BLaER1 treated with 17β-estradiol and CSF1 and Interleukin-3, amounts not matched to agents 10 nM and 100 nM (cell line): ENCODE data around the gene NPSR1.

Experiments used
- H3K27ac ChIP-seq, 11 experiments: shearing (Covaris generic); formaldehyde crosslinking; 2 replicates each; pipeline ENCODE4 v1.8.1; 2022
- H3K27me3 ChIP-seq, 11 experiments: shearing (Covaris generic); formaldehyde crosslinking; 2 replicates each; pipeline ENCODE4 v1.8.1; 2022
- H3K36me3 ChIP-seq, 11 experiments: shearing (Covaris generic); formaldehyde crosslinking; 2 replicates each; pipeline ENCODE4 v1.8.1; 2022
- H3K4me1 ChIP-seq, 10 experiments: shearing (Covaris generic); formaldehyde crosslinking; 2 replicates each; pipeline ENCODE4 v1.8.1; 2022
- H3K4me2 ChIP-seq, 11 experiments: shearing (Covaris generic); formaldehyde crosslinking; 2 replicates each; pipeline ENCODE4 v1.8.1; 2022
- H3K4me3 ChIP-seq, 10 experiments: shearing (Covaris generic); formaldehyde crosslinking; 2 replicates each; pipeline ENCODE4 v1.8.1; 2022
- H3K9ac ChIP-seq, 11 experiments: shearing (Covaris generic); formaldehyde crosslinking; 2 replicates each; pipeline ENCODE4 v1.8.1; 2022
- H3K9me3 ChIP-seq, 11 experiments: shearing (Covaris generic); formaldehyde crosslinking; replicated peaks in 1 of 11; 2 replicates each; pipeline ENCODE4 v1.8.1; 2022
- H4K20me1 ChIP-seq, 11 experiments: shearing (Covaris generic); formaldehyde crosslinking; 2 replicates each; pipeline ENCODE4 v1.8.1; 2022
- Cebpa-rat ChIP-seq, 11 experiments: shearing (Covaris generic); IDR thresholded peaks; 2 replicates each; pipeline ENCODE4 v1.8.1; 2022

NPSR1 gene

GRCh38 chr7:34750636-34751035 lies 92.6 kb downstream of the NPSR1 start:
- Histone ChIP-seq H3K36me3 (no peaks in the 10 kb centered on the region), H3K4me1 (no peaks in the 10 kb centered on the region), H3K4me3 (no peak overlapping the region), H3K27me3 (no peaks in the 10 kb centered on the region), H3K9me3 (no peaks in the 10 kb centered on the region), H3K9ac (no peak overlapping the region), H4K20me1 (no peaks in the 10 kb centered on the region; a peak in 1 of 22 replicates), H3K4me2 (no peak overlapping the region), H3K27ac (no peak overlapping the region)
- no peak for TF ChIP-seq Cebpa-rat (IDR thresholded peaks at IDR 0.05)

GRCh38 chr7:34751725-34752643 lies 94.0 kb downstream of the NPSR1 start:
- Histone ChIP-seq H3K4me2 (no peak overlapping the region), H3K36me3 (no peaks in the 10 kb centered on the region), H3K9ac (no peak overlapping the region), H3K27ac (no peak overlapping the region), H3K4me3 (no peak overlapping the region), H4K20me1 (no peaks in the 10 kb centered on the region; a peak in 1 of 22 replicates), H3K27me3 (no peaks in the 10 kb centered on the region), H3K9me3 (no peaks in the 10 kb centered on the region), H3K4me1 (no peaks in the 10 kb centered on the region)
- TF ChIP-seq Cebpa-rat (IDR thresholded peaks at IDR 0.05) = no peak

- Histone ChIP-seq H3K27ac (no peak overlapping the region), H3K4me2 (no peak overlapping the region), H3K27me3 (no peaks in the 10 kb centered on the region), H3K4me3 (no peak overlapping the region), H4K20me1 (no peaks in the 10 kb centered on the region; a peak in 1 of 22 replicates), H3K36me3 (no peaks in the 10 kb centered on the region), H3K9ac (no peak overlapping the region), H3K4me1 (no peaks in the 10 kb centered on the region), H3K9me3 (no peaks in the 10 kb centered on the region)
- TF ChIP-seq Cebpa-rat (IDR thresholded peaks at IDR 0.05) = no peak
These were observed 94.9 kb downstream of the NPSR1 start for GRCh38 chr7:34752929-34753328.

- Histone ChIP-seq H3K27ac (no peak overlapping the region), H3K9ac (no peak overlapping the region), H3K4me1 (no peaks in the 10 kb centered on the region), H3K36me3 (no peaks in the 10 kb centered on the region), H4K20me1 (no peaks in the 10 kb centered on the region; a peak in 1 of 22 replicates), H3K4me3 (no peak overlapping the region), H3K9me3 (no peaks in the 10 kb centered on the region), H3K27me3 (no peaks in the 10 kb centered on the region), H3K4me2 (no peak overlapping the region)
- no peak for TF ChIP-seq Cebpa-rat (IDR thresholded peaks at IDR 0.05)
These were observed 97.0 kb downstream of the NPSR1 start for GRCh38 chr7:34755008-34755407.

DNA sequence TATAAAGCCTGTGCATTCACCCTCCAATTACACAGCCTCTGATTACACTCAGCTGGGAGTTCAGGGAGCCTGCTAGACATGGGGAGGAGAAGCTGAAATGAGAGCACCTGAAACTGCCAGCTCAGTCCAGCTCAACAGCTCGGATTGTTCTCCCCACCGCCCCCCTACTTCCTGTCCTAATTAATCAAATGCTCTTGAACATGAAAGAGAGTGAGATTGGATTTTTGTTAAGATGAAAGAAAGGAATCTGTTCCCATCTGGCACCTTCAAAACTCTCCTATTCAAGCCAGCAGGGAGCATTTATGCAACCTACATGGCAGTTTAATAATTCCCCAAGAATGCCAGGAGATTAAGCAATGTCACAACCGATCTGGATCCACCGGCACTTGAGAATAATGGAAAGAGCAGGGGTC lies 98.0 kb downstream of the NPSR1 start:
- Histone ChIP-seq H3K9ac (no peak overlapping the region), H3K4me1 (no peaks in the 10 kb centered on the region), H3K4me3 (no peak overlapping the region), H3K4me2 (no peak overlapping the region), H3K36me3 (no peaks in the 10 kb centered on the region), H3K9me3 (no peaks in the 10 kb centered on the region), H3K27me3 (no peaks in the 10 kb centered on the region), H4K20me1 (no peaks in the 10 kb centered on the region), H3K27ac (no peak overlapping the region)
- TF ChIP-seq Cebpa-rat (IDR thresholded peaks at IDR 0.05) = no peak

DNA sequence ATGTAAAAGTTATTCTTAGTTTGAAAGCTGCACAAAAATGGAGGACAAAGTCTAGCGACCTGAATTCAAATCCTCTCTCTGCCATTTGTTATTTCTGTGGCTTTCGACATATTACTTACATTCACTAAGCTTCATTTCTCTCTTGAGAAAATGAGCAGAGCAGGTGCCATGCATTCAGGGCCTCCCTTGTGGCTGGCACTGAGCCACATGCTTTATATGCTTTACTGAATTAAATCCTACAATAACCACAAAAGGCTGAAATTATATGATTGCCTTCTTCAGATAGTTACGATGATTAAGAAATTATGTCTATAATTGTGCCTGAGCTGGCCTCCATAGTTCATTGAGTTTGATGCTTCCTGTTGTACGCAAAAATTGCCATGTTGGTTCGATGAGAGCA lies 98.7 kb downstream of the NPSR1 start:
- TF ChIP-seq Cebpa-rat (IDR thresholded peaks at IDR 0.05) = no peak
- H3K27ac ChIP-seq = no peak overlapping the region
- no peaks in the 10 kb centered on the region for H3K9me3 ChIP-seq
- no peak overlapping the region for H3K4me3 ChIP-seq
- H3K9ac ChIP-seq = no peak overlapping the region
- H3K27me3 ChIP-seq = no peaks in the 10 kb centered on the region
- no peaks in the 10 kb centered on the region for H3K36me3 ChIP-seq
- no peaks in the 10 kb centered on the region for H3K4me1 ChIP-seq
- no peak overlapping the region for H3K4me2 ChIP-seq
- no peaks in the 10 kb centered on the region for H4K20me1 ChIP-seq

GRCh38 chr7:34757570-34758110 lies 99.6 kb downstream of the NPSR1 start:
- Histone ChIP-seq H3K9me3 (no peaks in the 10 kb centered on the region), H3K36me3 (no peaks in the 10 kb centered on the region), H3K9ac (no peak overlapping the region), H3K27ac (no peak overlapping the region), H3K4me1 (no peaks in the 10 kb centered on the region), H4K20me1 (no peaks in the 10 kb centered on the region), H3K4me3 (no peak overlapping the region), H3K4me2 (no peak overlapping the region), H3K27me3 (no peaks in the 10 kb centered on the region)
- no peak for TF ChIP-seq Cebpa-rat (IDR thresholded peaks at IDR 0.05)

DNA sequence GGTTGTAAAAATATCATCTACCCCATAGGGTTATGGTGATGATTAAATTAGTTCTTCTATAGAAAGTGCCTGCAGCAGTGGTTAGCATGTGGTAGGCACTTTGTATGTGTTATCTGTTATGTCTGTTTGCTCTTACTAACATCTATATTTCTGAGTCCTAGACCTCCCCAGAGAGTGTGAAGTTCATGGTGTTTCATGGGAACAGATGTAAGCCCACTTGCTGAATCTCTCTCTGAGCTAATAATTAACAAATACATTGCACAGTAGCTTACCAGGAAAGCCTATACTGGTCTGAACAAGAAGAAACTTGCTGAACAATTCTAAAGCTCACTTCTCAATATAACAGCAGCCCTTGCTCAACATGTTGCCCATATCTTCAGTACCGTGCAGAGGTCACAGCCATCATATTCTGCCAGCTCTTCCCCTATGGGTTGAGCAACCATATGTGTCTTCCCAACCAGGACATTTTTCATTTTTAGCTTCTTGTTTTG lies 100.1 kb downstream of the NPSR1 start:
- Histone ChIP-seq H3K9ac (no peak overlapping the region), H3K4me2 (no peak overlapping the region), H3K27ac (no peak overlapping the region), H3K4me1 (no peaks in the 10 kb centered on the region), H3K27me3 (no peaks in the 10 kb centered on the region), H4K20me1 (no peaks in the 10 kb centered on the region), H3K9me3 (no peaks in the 10 kb centered on the region), H3K4me3 (no peak overlapping the region), H3K36me3 (no peaks in the 10 kb centered on the region)
- no peak for TF ChIP-seq Cebpa-rat (IDR thresholded peaks at IDR 0.05)

- H3K4me2 ChIP-seq = no peak overlapping the region
These were observed 101.6 kb downstream of the NPSR1 start for GRCh38 chr7:34759477-34760125.

More at GRCh38 chr7:34759477-34760125, 101.6 kb downstream of the NPSR1 start:
- H3K36me3 ChIP-seq = no peaks in the 10 kb centered on the region
- no peaks in the 10 kb centered on the region for H4K20me1 ChIP-seq
- H3K9ac ChIP-seq = no peak overlapping the region
- no peak overlapping the region for H3K27ac ChIP-seq
- H3K9me3 ChIP-seq = no peaks in the 10 kb centered on the region
- no peak for TF ChIP-seq Cebpa-rat (IDR thresholded peaks at IDR 0.05)
- no peak overlapping the region for H3K4me3 ChIP-seq
- no peaks in the 10 kb centered on the region for H3K27me3 ChIP-seq
- H3K4me1 ChIP-seq = no peaks in the 10 kb centered on the region
